K562 (cell line): Measurements from ENCODE around the gene PDE3A.

ENCODE experiments used
- AFF4 ChIP-seq: sonication (generic); formaldehyde crosslinking; IDR thresholded peaks from 2 replicates; pipeline ENCODE4 v1.8.0; 2023; ENCODE audit warnings: mild to moderate bottlenecking, missing genetic modification reagents
- BRF2 ChIP-seq: IDR thresholded peaks from 3 replicates; pipeline ENCODE4 v1.6.1; 2011; ENCODE audit warnings: borderline replicate concordance, mild to moderate bottlenecking; ENCODE audit not compliant: insufficient read length, insufficient read depth
- CTCF ChIP-seq, 3 experiments: IDR thresholded peaks in 2 of 3; conservative IDR thresholded peaks in 1 of 3; 2 replicates each; pipeline ENCODE4 v1.5.1; 2011 to 2012; ENCODE audit warnings: low read length in 3 of 3, mild to moderate bottlenecking in 3 of 3, control low read depth in 2 of 3, improper control_type of control experiment in 1 of 3, inconsistent platforms in 1 of 3, low read depth in 1 of 3, mixed read lengths in 1 of 3, moderate library complexity in 1 of 3; ENCODE audit not compliant: insufficient read depth in 2 of 3
- EGR1 ChIP-seq: fragments of 450-650 bp; conservative IDR thresholded peaks from 2 replicates; pipeline ENCODE4 v1.6.1; 2017; ENCODE audit warnings: mild to moderate bottlenecking
- EP300 ChIP-seq: IDR thresholded peaks from 2 replicates; pipeline ENCODE4 v1.6.1; 2012; ENCODE audit warnings: low read length, improper control_type of control experiment
- FOXJ3 ChIP-seq: sonication (generic); formaldehyde crosslinking; IDR thresholded peaks from 2 replicates; pipeline ENCODE4 v1.4.0; 2020; ENCODE audit warnings: mild to moderate bottlenecking, missing genetic modification reagents
- FOXK2 ChIP-seq, 2 experiments: fragments of 450-650 bp; IDR thresholded peaks in 1 of 2; conservative IDR thresholded peaks in 1 of 2; 2 replicates each; pipeline ENCODE4 v1.6.1; 2016; ENCODE audit warnings: low read depth in 2 of 2, mild to moderate bottlenecking in 1 of 2
- POLR2G ChIP-seq: fragments of 200-400 bp; formaldehyde crosslinking; IDR thresholded peaks from 2 replicates; pipeline ENCODE4 v1.6.1; 2017; ENCODE audit warnings: low read depth, mild to moderate bottlenecking, antibody characterized with exemption, low read length, moderate library complexity
- RNF219 ChIP-seq: fragments of 250-450 bp; sonication (Bioruptor Pico); IDR thresholded peaks from 2 replicates; pipeline ENCODE4 v1.5.0; 2022; ENCODE audit warnings: mild to moderate bottlenecking
- SIN3A ChIP-seq, 2 experiments: fragments of 150-350 bp in 1 of 2; IDR thresholded peaks; 2 replicates each; pipeline ENCODE4 v1.6.1; 2011 to 2016; ENCODE audit warnings: borderline replicate concordance in 2 of 2, low read depth in 2 of 2, low read length in 2 of 2, mild to moderate bottlenecking in 2 of 2, moderate library complexity in 2 of 2; ENCODE audit not compliant: control insufficient read depth in 1 of 2
- TCF7 ChIP-seq: sonication (generic); IDR thresholded peaks from 2 replicates; pipeline ENCODE4 v1.6.1; 2016; ENCODE audit warnings: antibody characterized with exemption, borderline replicate concordance
- THRA ChIP-seq: fragments of 450-650 bp; IDR thresholded peaks from 2 replicates; pipeline ENCODE4 v1.6.1; 2017; ENCODE audit warnings: mild to moderate bottlenecking, moderate library complexity

GRCh38 chr12:20477672-20478071, 109.3 kb downstream of the PDE3A start:
- no peak for TF ChIP-seq CTCF (IDR thresholded peaks at IDR 0.05 in 2 of 3, conservative IDR thresholded peaks at IDR 0.05 in 1 of 3; ENCODE audit: insufficient read depth in 2 of 3, low read depth in 1 of 3, low read length in 3 of 3)
- no peak for TF ChIP-seq RNF219
- no peak for TF ChIP-seq FOXJ3 (CRISPR knock-in tag)
- no peak for TF ChIP-seq EGR1
- TF ChIP-seq POLR2G: no peak
- TF ChIP-seq SIN3A (IDR thresholded peaks at IDR 0.05; ENCODE audit: borderline replicate concordance in 2 of 2, control insufficient read depth in 1 of 2, low read depth in 2 of 2, low read length in 2 of 2): no peak
- TF ChIP-seq BRF2: no peak
- TF ChIP-seq EP300: no peak
- no peak for TF ChIP-seq THRA
- no peak for TF ChIP-seq FOXK2 (conservative IDR thresholded peaks at IDR 0.05 in 1 of 2, IDR thresholded peaks at IDR 0.05 in 1 of 2; ENCODE audit: low read depth in 2 of 2)
- no peak for TF ChIP-seq AFF4 (CRISPR knock-in tag)
- no peak for TF ChIP-seq TCF7
